H1 (cell line): ENCODE measurements around the gene MAPK9.

ENCODE experiments used
- RFX5 ChIP-seq: IDR thresholded peaks from 2 replicates; pipeline ENCODE4 v1.6.1; 2011; ENCODE audit warnings: low read depth, low read length, improper control_type of control experiment, borderline replicate concordance
- TF ChIP-seq, protein P1 (sequence below), 3 experiments: IDR thresholded peaks; 1 replicate in 2 of 3; 2 replicates in 1 of 3; pipeline versions ENCODE4 v1.5.1 to v1.6.1; 2011; ENCODE audit warnings: low read length in 3 of 3, mild to moderate bottlenecking in 3 of 3, inconsistent platforms in 2 of 3, low read depth in 1 of 3, moderate library complexity in 1 of 3; ENCODE audit not compliant: insufficient read depth in 1 of 3; ENCODE audit errors: control extremely low read depth in 1 of 3

DNA sequence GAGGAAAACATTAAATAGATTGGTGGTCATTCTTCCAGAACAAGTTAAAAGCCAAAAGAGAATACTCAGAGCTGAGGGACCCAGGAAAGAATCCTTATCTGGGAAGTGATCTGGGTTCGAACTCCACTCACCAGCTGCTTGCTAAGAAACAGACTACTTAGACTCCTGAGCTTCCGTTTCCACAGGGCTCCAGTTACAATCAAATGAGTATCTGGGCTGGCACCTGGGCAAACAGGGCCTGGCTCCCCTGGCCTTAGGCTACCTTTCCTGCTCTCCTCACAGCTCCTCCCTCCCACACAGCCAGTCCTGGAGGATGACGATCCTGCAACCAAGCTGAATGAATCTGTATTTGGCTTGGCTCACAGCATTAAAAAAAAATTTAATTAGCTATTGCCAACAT is 2.5 kb downstream of the MAPK9 start:
- TF ChIP-seq, protein P1, sequence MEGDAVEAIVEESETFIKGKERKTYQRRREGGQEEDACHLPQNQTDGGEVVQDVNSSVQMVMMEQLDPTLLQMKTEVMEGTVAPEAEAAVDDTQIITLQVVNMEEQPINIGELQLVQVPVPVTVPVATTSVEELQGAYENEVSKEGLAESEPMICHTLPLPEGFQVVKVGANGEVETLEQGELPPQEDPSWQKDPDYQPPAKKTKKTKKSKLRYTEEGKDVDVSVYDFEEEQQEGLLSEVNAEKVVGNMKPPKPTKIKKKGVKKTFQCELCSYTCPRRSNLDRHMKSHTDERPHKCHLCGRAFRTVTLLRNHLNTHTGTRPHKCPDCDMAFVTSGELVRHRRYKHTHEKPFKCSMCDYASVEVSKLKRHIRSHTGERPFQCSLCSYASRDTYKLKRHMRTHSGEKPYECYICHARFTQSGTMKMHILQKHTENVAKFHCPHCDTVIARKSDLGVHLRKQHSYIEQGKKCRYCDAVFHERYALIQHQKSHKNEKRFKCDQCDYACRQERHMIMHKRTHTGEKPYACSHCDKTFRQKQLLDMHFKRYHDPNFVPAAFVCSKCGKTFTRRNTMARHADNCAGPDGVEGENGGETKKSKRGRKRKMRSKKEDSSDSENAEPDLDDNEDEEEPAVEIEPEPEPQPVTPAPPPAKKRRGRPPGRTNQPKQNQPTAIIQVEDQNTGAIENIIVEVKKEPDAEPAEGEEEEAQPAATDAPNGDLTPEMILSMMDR (IDR thresholded peaks at IDR 0.05; ENCODE audit: control extremely low read depth in 1 of 3, insufficient read depth in 1 of 3, low read depth in 1 of 3, low read length in 3 of 3) = no peak
- TF ChIP-seq RFX5 = no peak
